ENCODE results near the gene CELA1.
"Not testable (repeated sequence)": the region's sequence is repeated elsewhere in the genome, so short reads cannot be mapped to it uniquely, and the experiment has no call there.

CELA1 gene

DNA sequence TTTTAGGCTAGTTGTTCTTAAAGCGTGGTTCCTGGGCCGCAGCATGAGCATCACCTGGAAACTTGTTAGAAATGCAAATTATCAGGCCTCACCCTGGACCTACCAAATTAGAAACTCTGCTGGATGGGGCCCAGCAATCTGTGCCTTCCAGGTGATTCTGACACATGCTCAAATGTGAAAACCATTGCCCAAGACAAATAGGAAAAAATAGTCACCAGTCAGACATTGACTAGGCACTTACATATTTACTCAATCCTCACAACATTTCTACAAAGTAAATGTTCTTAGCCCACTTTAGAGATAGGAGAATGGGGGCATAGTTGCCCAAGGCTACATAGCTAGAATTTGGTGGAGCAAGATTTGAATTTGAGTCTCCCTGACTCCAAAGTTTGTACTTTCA is 3.3 kb downstream of the CELA1 start:
- no peak for DNase-seq (ENCODE audit: low read depth)

- DNase-seq (ENCODE audit: low read depth), result no peak
Observed at GRCh38 chr12:51342416-51342815, 4.1 kb downstream of the CELA1 start.

DNA sequence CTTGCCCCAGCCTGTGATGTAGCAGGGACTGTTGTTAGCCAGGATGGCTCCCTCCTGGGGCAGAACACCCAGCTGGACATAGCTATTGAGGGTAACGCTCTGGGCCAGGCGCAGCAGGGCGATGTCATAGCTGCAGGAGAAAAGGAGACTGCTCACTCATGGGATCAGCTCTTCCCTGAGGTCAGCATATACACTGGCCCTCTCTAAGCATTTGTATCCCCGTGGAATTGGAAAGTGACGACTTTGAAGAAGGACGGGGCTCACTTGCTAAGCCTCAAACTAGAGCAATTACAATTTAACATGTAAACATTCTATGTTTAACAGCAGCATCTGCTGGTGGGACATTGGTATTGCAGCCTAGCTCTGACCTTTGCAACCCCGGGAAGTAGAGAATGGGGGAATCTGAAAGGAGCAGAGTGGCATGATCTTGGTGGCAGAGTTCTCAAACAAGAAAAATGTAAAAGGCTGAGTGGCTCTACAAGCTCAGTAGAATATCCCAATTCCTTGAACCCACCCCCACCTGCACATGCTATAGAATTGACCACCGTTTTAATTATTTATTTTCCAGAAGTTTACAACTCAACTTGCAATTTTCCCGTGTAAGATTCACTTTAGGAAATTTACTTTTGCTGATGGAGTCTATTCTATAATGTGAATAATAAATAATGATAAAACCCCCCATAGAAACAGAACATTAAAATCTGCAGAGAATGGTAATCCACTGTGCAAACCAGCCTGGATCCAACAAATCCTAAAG is 5.0 kb downstream of the CELA1 start:
- DNase-seq (ENCODE audit: low read depth), result peak; percentile 50

DNA sequence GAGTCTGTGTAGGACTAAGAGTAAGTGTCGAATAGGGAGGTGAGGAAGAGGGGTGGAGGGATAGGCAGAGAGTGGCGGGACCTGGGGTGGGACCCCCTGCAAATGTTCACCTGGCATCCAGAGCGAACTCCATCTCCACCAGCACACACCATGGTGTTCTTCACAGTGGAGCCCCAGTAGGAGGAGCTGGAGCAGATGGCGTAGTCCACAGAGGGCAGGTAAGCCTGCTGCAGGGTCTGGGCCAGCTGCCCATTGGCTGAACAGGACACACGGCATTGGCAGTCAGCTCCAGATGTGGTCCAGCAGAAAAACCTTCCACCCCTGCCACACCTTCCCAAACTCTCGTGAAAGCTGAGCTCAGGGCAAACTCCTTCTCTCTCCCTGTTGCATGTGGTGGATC is 6.7 kb downstream of the CELA1 start:
- DNase-seq (ENCODE audit: low read depth), result no peak

DNA sequence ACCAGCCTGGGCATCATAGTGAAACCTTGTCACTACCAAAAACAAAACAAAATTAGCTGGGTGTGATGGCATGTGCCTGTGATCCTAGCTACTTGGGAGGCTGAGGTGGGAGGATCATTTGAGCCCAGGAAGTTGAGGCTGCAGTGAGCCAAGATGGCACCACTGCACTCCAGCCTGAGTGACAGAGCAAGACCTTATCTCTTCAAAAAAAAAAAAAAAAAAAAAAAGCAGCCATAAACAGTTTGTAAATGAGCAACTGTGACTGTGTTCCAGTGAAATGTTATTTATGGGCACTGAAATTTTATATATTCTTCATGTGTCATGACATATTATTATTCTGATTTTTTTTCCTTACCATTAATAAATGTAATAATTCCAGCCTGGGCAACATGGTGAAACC is 9.1 kb downstream of the CELA1 start:
- DNase-seq (ENCODE audit: low read depth), result not testable (repeated sequence)

DNA sequence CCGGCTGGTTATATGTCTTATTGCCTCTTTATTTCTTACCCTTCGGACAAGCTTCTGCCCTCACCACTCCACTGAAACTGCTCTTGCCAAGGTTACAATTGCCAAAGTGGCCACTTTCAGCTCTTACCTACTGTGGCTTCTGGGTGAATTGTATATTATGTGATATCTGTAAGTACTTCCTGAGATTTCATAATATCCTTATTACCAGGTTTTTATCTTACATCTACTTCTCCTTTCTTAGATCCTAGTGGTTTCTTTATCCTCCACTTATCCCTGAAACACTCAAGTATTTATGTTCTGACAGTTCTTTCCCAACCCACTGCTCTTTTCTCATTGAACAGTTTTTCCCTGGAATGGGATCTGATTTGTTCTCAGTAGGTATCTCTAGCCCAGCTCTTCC is 10.5 kb downstream of the CELA1 start:
- DNase-seq (ENCODE audit: low read depth), result no peak

DNA sequence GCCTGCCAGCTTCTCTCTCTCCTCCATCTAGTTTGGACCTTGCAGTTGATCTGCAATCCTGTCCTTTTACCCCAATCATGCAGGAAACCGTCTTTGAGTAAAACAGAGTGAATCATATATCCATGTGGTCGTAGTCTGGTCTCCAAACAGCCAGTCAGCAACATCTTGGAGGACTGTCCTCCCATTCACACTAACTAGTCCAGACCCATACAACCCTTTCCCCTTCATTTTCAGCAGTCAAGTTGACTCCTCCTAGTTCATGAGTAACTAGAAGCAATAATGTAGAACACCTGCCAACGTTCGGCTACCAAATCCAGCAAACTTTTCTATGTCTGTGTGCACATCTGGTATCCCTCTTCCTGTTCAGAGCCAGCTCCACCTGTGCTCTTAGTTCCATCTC is 11.7 kb downstream of the CELA1 start:
- DNase-seq (ENCODE audit: low read depth), result no peak

DNA sequence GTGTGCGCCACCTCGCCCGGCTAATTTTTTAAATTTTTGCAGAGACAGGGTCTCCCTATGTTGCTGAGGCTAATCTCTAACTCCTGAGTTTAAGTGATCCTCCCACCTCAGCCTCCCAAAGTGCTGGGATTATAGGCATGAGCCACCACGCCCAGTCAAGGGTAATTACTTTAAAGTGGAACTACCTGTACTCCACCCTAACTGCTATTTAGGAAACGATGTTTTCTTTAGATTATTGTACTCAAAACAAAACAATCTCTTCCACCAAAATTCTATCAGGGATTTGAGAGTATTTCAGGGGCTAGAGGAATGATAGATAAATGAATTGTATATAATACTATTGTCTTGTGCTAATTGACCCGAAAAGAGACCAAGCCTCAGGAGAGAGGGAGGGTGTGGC is 12.9 kb downstream of the CELA1 start:
- DNase-seq (ENCODE audit: low read depth), result no peak

DNA sequence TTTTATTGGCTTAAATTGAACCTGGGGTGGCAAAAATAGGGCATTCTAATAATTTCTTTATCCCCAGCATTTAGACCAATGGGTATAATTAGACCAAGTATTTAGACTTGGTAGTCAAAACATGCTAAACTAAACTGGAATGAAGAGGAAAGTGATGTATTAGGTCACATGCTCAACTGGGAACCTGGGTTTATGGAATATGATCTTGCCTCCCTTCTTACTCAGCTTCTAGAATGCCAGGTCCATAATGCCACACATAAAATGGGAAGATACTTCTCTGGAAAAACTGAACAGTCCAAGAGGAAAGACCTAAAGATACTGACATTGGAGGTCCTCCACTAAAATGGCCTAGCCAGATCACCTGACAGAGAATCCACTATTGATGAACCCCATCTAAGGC is 16.3 kb downstream of the CELA1 start:
- no peak for DNase-seq (ENCODE audit: low read depth)

DNA sequence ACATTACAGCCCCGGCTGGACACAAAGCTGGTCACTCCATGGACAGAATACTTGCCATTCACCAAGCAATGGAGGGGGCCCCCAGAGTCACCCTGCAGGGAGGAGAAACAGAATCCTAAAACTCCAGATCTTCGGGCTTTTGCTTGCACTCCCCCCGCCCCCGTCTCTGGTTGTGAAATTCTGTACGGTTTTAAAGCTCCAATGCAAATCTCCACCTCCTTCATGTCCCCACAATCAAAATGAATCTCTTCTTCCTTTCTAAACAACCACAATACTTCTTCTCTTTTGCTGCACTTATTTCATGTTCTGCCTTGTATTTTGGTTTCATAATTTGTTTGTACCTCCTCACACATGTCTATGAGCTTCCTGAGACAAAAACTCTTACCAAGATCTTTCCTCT is 16.7 kb downstream of the CELA1 start:
- DNase-seq (ENCODE audit: low read depth), result no peak

DNA sequence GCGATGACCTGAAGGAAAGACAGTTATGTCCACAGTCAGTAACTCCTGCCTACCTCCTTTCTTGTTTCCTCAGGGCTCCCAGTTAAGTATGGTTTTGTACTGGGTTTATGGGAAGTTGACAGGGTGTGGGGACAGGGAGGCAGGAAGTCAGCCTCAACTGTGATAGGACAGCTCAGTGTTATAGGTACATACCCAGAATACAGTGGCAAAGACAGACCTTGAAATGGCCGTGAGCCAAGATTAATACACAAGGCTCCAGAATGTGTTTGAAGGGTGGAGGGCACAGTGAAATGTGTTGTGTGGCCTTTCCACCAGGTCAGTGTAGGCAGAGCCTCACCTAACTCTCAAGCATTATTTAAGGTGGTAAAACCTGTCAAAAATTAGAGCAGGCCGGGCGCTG is 17.9 kb downstream of the CELA1 start:
- DNase-seq (ENCODE audit: low read depth), result no peak

DNA sequence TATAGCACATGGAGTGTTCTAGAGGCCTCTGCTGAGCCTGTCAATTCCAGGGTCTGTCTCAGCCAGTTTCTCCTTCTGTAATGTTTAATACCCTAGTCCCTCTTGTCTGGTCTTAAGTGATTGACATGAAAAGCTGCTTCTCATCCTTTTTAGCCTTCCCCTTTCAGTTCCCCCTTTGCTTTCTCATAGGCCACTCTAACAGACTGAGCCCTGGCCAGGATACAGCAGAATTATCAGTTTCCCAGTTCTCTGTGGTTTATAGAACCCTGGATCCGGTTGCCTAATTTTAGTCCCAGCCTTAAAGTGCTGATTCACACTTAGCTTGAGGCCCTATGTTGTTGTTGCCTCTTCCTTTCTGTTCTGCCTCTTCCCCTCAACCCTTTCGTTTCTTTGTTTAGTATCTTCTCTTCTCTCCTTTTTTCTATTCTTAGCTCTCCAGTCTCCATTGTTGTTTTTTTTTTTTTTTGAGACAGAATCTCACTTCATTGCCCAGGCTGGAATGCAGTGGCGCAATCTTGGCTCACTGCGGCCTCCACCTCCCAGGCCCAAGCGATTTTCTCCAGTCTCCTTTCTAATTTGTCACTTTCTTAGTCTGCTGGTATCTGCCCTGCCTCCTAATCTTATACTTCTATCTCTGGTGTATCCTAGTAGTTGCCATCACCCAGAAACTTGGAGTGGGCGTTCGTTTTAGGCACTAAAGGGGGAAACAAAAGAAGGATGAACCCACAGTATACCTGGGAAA is 19.6 kb downstream of the CELA1 start:
- DNase-seq (ENCODE audit: low read depth), result no peak

GRCh38 chr12:51324953-51325352 is 21.5 kb downstream of the CELA1 start:
- no peak for DNase-seq (ENCODE audit: low read depth)

GRCh38 chr12:51323966-51324895 is 22.2 kb downstream of the CELA1 start, which contains the start of gene BIN2:
Gene BIN2, minus strand, starts transcription at chr12:51324174. Its CDS starts 72 bp downstream, at chr12:51324102.
- DNase-seq (ENCODE audit: low read depth), result no peak

DNA sequence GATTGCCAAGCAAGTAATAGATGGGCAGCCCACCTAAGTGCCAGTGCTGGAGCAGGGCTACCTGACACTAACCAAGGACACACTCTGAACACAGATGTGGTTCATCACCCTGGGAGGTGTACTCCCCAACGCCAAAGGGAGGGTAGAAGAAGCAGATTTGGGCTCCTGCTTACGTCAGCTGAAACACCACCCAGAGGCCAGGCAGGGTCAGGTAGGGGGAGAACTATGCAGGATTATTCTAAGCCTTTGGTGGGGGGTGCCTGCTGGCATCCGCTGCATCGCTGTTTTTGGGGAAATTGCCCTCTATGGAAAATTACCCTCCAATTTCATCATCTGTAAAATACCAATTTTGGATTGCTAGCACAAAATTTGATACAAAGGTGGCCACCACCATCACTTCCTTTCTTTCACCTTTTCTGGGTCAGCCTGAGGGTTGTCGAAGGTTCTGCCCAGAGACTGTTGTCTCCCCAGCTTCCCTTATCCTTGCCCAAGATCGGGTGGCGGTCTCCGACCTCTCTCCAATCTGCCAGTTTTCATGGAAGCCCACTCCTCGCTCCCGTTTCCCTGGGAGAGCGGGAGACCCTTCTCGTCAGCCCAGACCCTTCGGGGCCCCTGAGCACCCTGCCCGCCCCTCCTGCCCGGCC is 23.0 kb downstream of the CELA1 start:
- no peak for DNase-seq (ENCODE audit: low read depth)

GRCh38 chr12:51322452-51322851 is 24.0 kb downstream of the CELA1 start:
- DNase-seq (ENCODE audit: low read depth), result no peak

DNA sequence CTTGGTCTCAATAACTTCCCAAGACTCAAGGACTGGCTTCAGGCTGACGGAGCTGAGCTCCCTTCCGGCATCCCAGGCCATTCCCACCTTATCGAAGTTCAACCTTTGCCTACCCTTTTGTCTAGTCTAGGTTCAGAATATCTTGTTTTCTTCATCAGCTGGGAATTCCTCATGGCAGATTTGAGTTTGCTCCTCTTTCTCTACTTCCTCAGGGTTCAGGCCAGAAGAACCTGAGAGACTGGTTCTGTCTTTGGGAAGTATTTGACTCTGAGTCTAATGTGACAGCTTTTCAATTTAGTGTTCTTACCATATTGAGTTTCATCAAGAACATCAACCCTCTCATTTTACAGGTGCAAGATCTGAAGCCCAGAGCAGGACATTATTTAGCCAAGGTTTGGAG is 24.6 kb downstream of the CELA1 start:
- DNase-seq (ENCODE audit: low read depth), result no peak

DNA sequence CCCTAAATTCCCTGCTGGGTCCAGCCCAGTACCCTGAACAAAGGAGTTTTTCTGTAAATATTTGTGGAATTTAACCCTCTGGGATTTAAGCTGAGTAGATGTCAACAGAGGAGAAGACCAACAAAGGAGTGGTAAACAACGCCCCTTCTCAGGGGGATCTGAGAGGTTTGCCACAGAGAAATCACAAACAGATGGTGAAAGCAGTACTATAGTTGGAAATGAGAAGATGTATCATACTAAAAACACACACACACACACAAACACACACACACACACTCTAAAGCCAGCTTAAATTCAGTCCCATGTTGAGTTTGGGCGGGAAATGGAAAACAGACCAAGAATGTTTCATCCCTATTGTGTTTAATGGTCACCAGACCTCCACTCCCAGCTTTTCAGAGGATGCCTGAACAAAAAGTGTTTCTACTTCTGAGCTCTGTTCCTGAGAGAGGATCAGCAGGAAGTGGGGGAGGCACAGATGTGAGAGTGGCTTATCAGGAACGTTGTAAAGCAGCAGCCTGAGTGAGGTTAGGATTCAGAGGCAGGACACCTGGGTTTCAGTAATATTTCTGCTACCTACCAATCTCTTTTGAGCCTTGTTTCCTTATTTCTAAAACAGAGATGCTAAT is 25.7 kb downstream of the CELA1 start:
- no peak for DNase-seq (ENCODE audit: low read depth)

DNA sequence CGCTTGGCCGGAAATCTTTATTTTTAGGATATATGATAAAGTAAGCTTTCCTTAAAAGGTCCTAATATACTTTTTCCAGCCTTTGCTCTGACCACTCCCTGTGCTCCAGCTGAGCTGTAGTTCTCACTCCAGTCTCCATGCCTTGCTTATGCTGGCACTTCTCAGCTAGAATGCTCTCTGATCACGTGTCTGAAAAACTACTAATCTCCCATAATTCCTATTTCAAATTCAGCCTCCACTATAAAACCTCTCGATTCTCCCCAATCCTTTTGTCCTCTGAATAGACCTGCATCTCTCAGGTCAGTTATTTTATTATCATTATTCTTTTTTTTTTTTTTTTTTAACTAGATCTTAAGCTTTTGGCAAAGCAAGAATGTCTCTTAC is 26.2 kb downstream of the CELA1 start:
- no peak for DNase-seq (ENCODE audit: low read depth)

- no peak for DNase-seq (ENCODE audit: low read depth)
Observed at GRCh38 chr12:51318846-51319599, 27.5 kb downstream of the CELA1 start.

All from HS-27A (cell line).